ENCODE measurements around the gene ZNF426. TPM values are rescaled to one million over a fixed set of nuclear protein-coding genes. Genes with fewer than 3 reads are reported as not detected.

ZNF426 gene
- total RNA-seq, 1 donor from 2014 or later = 11.3 TPM

- Histone ChIP-seq H3K4me3 (no peak overlapping the region), H3K9me3 (peaks cover 24% of the 10 kb centered on the region), H3K36me3 (peaks cover 10 to 62% of the 10 kb centered on the region in 2 donors), H3K4me1 (peaks cover 24% of the 10 kb centered on the region), H3K27me3 (no peaks in the 10 kb centered on the region), H3K27ac (no peak overlapping the region)
- intact Hi-C loops (cut with DNase I) = no loop called here
- no peak for DNase-seq (ENCODE audit: extremely low spot score in 2 of 2)
- TF ChIP-seq CTCF (IDR thresholded peaks at IDR 0.05) = no peak
- no peak for TF ChIP-seq POLR2AphosphoS5 (IDR thresholded peaks at IDR 0.05; ENCODE audit: insufficient read depth in 1 of 2, low read depth in 1 of 2)
- TF ChIP-seq POLR2A (IDR thresholded peaks at IDR 0.05) = no peak
These were observed 2.5 kb downstream of the ZNF426 start for GRCh38 chr19:9535934-9536333.

DNA sequence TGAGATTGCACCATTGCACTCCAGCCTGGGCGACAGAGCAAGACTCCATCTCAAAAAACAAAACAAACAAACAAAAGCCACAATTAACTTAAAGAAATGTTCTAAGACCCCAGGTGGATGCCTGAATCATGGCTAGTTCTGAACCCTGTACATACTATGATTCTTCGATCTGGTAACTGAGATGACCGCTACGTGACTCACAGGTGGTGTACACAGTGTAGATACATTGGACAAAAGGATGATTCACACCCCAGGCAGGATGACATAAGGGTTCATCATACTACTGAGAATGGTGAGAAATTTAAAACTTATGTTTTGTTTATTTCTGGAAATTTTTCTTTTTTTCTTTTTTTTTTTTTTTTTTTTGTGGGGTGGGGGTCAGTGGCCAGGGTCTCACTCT is 6.5 kb downstream of the ZNF426 start:
- DNase-seq (ENCODE audit: extremely low spot score in 2 of 2) = no peak
- Histone ChIP-seq H3K27me3 (no peaks in the 10 kb centered on the region), H3K27ac (no peak overlapping the region), H3K4me3 (no peak overlapping the region), H3K4me1 (peaks cover 5% of the 10 kb centered on the region), H3K9me3 (peaks cover 63% of the 10 kb centered on the region), H3K36me3 (peaks cover 35 to 99% of the 10 kb centered on the region in 2 donors)
- intact Hi-C loops (cut with DNase I) = no loop called here
- TF ChIP-seq POLR2AphosphoS5 (IDR thresholded peaks at IDR 0.05; ENCODE audit: insufficient read depth in 1 of 2, low read depth in 1 of 2) (no peak), POLR2A (IDR thresholded peaks at IDR 0.05) (no peak), CTCF (IDR thresholded peaks at IDR 0.05) (no peak)

GRCh38 chr19:9528757-9529336 is 9.6 kb downstream of the ZNF426 start:
- no peaks in the 10 kb centered on the region for H3K27me3 ChIP-seq
- TF ChIP-seq CTCF (IDR thresholded peaks at IDR 0.05) = no peak
- no peak for TF ChIP-seq POLR2AphosphoS5 (IDR thresholded peaks at IDR 0.05; ENCODE audit: insufficient read depth in 1 of 2, low read depth in 1 of 2)
- TF ChIP-seq POLR2A (IDR thresholded peaks at IDR 0.05) = no peak
- intact Hi-C loops (cut with DNase I) = no loop called here
- no peak overlapping the region for H3K4me3 ChIP-seq
- H3K36me3 ChIP-seq = peaks cover 35 to 93% of the 10 kb centered on the region in 2 donors
- no peak for DNase-seq (ENCODE audit: extremely low spot score in 2 of 2)
- H3K27ac ChIP-seq = no peak overlapping the region
- peaks cover 87% of the 10 kb centered on the region for H3K9me3 ChIP-seq
- no peaks in the 10 kb centered on the region for H3K4me1 ChIP-seq

DNA sequence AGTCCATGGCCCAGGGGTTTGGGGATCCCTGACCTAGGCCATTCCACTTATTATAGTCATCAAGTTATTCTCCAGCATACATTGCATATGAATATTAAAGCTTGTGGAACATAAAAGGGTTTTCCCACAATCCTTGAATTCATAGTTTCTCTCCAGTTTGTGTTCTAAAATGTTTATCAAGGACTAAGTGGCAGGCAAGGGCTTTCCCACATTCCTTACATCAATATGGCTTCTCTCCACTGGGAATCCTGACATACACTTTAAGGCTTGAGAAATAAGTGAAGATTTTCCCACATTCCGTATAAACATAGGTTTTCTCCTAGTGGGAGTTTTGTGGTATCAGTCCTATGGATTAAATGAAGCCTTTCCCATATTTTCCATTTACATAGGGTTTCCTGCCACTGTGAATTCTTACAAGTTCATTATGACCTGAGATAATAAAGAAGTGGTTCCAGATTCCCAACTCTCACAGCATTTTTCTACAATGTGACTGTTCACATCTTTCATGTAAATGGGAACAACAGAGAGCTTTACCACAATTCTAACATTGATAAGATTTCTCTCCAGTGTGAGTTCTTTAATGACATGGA is 14.5 kb downstream of the ZNF426 start:
- no peaks in the 10 kb centered on the region for H3K4me1 ChIP-seq
- H3K36me3 ChIP-seq = peaks cover 9 to 51% of the 10 kb centered on the region in 2 donors
- H3K27me3 ChIP-seq = no peaks in the 10 kb centered on the region
- no peak overlapping the region for H3K4me3 ChIP-seq
- no peak for TF ChIP-seq CTCF (IDR thresholded peaks at IDR 0.05)
- no peak for TF ChIP-seq POLR2AphosphoS5 (IDR thresholded peaks at IDR 0.05; ENCODE audit: insufficient read depth in 1 of 2, low read depth in 1 of 2)
- TF ChIP-seq POLR2A (IDR thresholded peaks at IDR 0.05) = no peak
- no peak overlapping the region for H3K27ac ChIP-seq
- DNase-seq (ENCODE audit: extremely low spot score in 2 of 2) = no peak
- intact Hi-C loops (cut with DNase I) = no loop called here
- H3K9me3 ChIP-seq = peaks cover 86% of the 10 kb centered on the region

GRCh38 chr19:9507285-9507684 is 31.2 kb downstream of the ZNF426 start:
- H3K36me3 ChIP-seq = peaks cover 0 to 7% of the 10 kb centered on the region in 2 donors
- DNase-seq (ENCODE audit: extremely low spot score in 2 of 2) = no peak
- H3K27ac ChIP-seq = no peak overlapping the region
- no peak overlapping the region for H3K4me3 ChIP-seq
- intact Hi-C loops (cut with DNase I) = no loop called here
- no peaks in the 10 kb centered on the region for H3K27me3 ChIP-seq
- peaks cover 18% of the 10 kb centered on the region for H3K9me3 ChIP-seq
- H3K4me1 ChIP-seq = no peaks in the 10 kb centered on the region
- TF ChIP-seq CTCF (IDR thresholded peaks at IDR 0.05) (no peak), POLR2A (IDR thresholded peaks at IDR 0.05) (no peak), POLR2AphosphoS5 (IDR thresholded peaks at IDR 0.05; ENCODE audit: insufficient read depth in 1 of 2, low read depth in 1 of 2) (no peak)
